HG02588 (cell line): Measurements from ENCODE around the gene TBX2.
A peak's percentile ranks its signal among the peaks of the same experiment; 100 is the strongest.

ENCODE experiments used
- ATAC-seq: cut with Tn5 transposase; IDR thresholded peaks from one replicate; pipeline ENCODE4 v1.9.1; 2021; ENCODE audit warnings: mild to moderate bottlenecking, moderate library complexity; ENCODE audit not compliant: unreplicated experiment

TBX2 gene

GRCh38 chr17:61412860-61413660 is 13.4 kb downstream of the TBX2 start:
- no peak for ATAC-seq

- ATAC-seq, result no peak
Observed at GRCh38 chr17:61413661-61414126, 14.1 kb downstream of the TBX2 start.

- no peak for ATAC-seq
Observed at GRCh38 chr17:61414141-61414935, 14.7 kb downstream of the TBX2 start.

GRCh38 chr17:61414936-61415251 is 15.3 kb downstream of the TBX2 start:
- no peak for ATAC-seq

- no peak for ATAC-seq
Observed at GRCh38 chr17:61415374-61416210, 15.9 kb downstream of the TBX2 start.

- no peak for ATAC-seq
Observed at GRCh38 chr17:61416211-61416539, 16.5 kb downstream of the TBX2 start.

- ATAC-seq, result peak; percentile 40
Observed at GRCh38 chr17:61416540-61417363, 17.1 kb downstream of the TBX2 start.

- ATAC-seq, result no peak
Observed at GRCh38 chr17:61418449-61418848, 18.8 kb downstream of the TBX2 start.

- no peak for ATAC-seq
Observed at GRCh38 chr17:61419496-61420046, 19.9 kb downstream of the TBX2 start.

- ATAC-seq, result no peak
Observed at GRCh38 chr17:61420052-61420451, 20.4 kb downstream of the TBX2 start.

GRCh38 chr17:61420745-61421398 is 21.2 kb downstream of the TBX2 start:
- no peak for ATAC-seq

- no peak for ATAC-seq
Observed at GRCh38 chr17:61421460-61421859, 21.8 kb downstream of the TBX2 start.

- no peak for ATAC-seq
Observed at GRCh38 chr17:61422116-61422799, 22.6 kb downstream of the TBX2 start.

GRCh38 chr17:61422869-61423268 is 23.2 kb downstream of the TBX2 start:
- no peak for ATAC-seq

- ATAC-seq, result no peak
Observed at GRCh38 chr17:61423967-61424649, 24.5 kb downstream of the TBX2 start.

- ATAC-seq, result no peak
Observed at GRCh38 chr17:61425682-61426481, 26.2 kb downstream of the TBX2 start.

GRCh38 chr17:61426482-61427304 is 27.1 kb downstream of the TBX2 start:
- no peak for ATAC-seq
